B cell (primary cell): ENCODE results near the gene GNG13. TPM values are rescaled to one million over a fixed set of nuclear protein-coding genes. Genes with fewer than 3 reads are reported as not detected.

Source experiments
- ATAC-seq: fragments of 200-7000 bp; cut with Tn5 transposase; one replicate; pipeline ENCODE4 v1.10.0; 2021; ENCODE audit warnings: low read depth, mild to moderate bottlenecking, moderate number of reproducible peaks, moderate library complexity
- CTCF ChIA-PET: fragments of 350-600 bp; sonication (Branson Sonifier 250); formaldehyde crosslinking; loops from one replicate; lab custom pipeline; 2021; ENCODE audit warnings: antibody characterized with exemption, inconsistent platforms; lab: Charles Lee
- POLR2A ChIA-PET: fragments of 350-600 bp; sonication (Branson Sonifier 250); formaldehyde crosslinking; loops from one replicate; lab custom pipeline; 2021; ENCODE audit warnings: antibody characterized with exemption; lab: Charles Lee
- DNase-seq: peaks from one replicate; pipeline ENCODE4 v3.0.0; 2013
- H2AFZ ChIP-seq: 2 replicates; pipeline ENCODE4 v1.6.1; 2012; ENCODE audit warnings: mild to moderate bottlenecking, low read depth, low read length; ENCODE audit not compliant: insufficient read depth, poor library complexity, severe bottlenecking
- H3K27ac ChIP-seq, 2 donors: 1 replicate in 1 of 2; 2 replicates in 1 of 2; pipeline ENCODE4 v1.5.1; 2012 to 2013; ENCODE audit warnings: low read length in 2 of 2, mild to moderate bottlenecking in 2 of 2, moderate library complexity in 1 of 2
- H3K27me3 ChIP-seq, 4 experiments: fragments of 200-600 bp in 1 of 4; sonication (generic) in 1 of 4; replicated peaks in 1 of 4; 1 replicate in 2 of 4; 2 replicates in 2 of 4; pipeline versions ENCODE4 v1.6.1 to v1.7.0; 2013 to 2016; ENCODE audit warnings: low read length in 3 of 4, mild to moderate bottlenecking in 2 of 4, mixed read lengths in 1 of 4, moderate library complexity in 1 of 4; ENCODE audit not compliant: insufficient read depth in 4 of 4, control insufficient read depth in 3 of 4; ENCODE audit errors: control extremely low read depth in 1 of 4
- H3K36me3 ChIP-seq, 2 experiments: replicated peaks in 1 of 2; 1 replicate in 1 of 2; 2 replicates in 1 of 2; pipeline versions ENCODE4 v1.6.1 to v1.7.1; 2013; ENCODE audit warnings: low read length in 1 of 2; ENCODE audit not compliant: insufficient read depth in 2 of 2, control insufficient read depth in 1 of 2; ENCODE audit errors: control extremely low read depth in 1 of 2, extremely low read depth in 1 of 2
- H3K4me1 ChIP-seq, 2 donors: fragments of 200-600 bp in 1 of 2; sonication (generic) in 1 of 2; 1 replicate in 1 of 2; 2 replicates in 1 of 2; pipeline versions ENCODE4 v1.5.1 to v1.6.1; 2013 to 2017; ENCODE audit warnings: low read length in 2 of 2; ENCODE audit not compliant: control insufficient read depth in 2 of 2, insufficient read depth in 2 of 2
- H3K4me2 ChIP-seq: replicated peaks from 2 replicates; pipeline ENCODE3; 2012; ENCODE audit warnings: mild to moderate bottlenecking, low read depth, low read length; ENCODE audit not compliant: poor library complexity, severe bottlenecking
- H3K4me3 ChIP-seq, 5 experiments: fragments of 200-600 bp in 1 of 5; sonication (generic) in 1 of 5; 1 replicate in 3 of 5; 2 replicates in 2 of 5; pipeline versions ENCODE4 v1.5.1 to v1.7.0; 2011 to 2016; ENCODE audit warnings: low read length in 4 of 5, mild to moderate bottlenecking in 4 of 5, low read depth in 2 of 5, control low read depth in 1 of 5, moderate library complexity in 1 of 5; ENCODE audit not compliant: insufficient read depth in 1 of 5; ENCODE audit errors: control extremely low read depth in 1 of 5, extremely low read depth in 1 of 5
- H3K79me2 ChIP-seq: fragments of 200-600 bp; sonication (generic); one replicate; pipeline ENCODE4 v1.6.0; 2016; ENCODE audit warnings: low read length; ENCODE audit not compliant: control insufficient read depth, insufficient read depth
- H3K9ac ChIP-seq: fragments of 200-600 bp; sonication (generic); 2 replicates; pipeline ENCODE4 v1.6.1; 2017; ENCODE audit warnings: mild to moderate bottlenecking, low read length, moderate library complexity
- H3K9me3 ChIP-seq, 3 donors: one replicate each; pipeline versions ENCODE4 v1.6.1 to v1.7.1; 2013; ENCODE audit warnings: low read length in 2 of 3; ENCODE audit not compliant: control insufficient read depth in 2 of 3, insufficient read depth in 1 of 3; ENCODE audit errors: control extremely low read depth in 1 of 3
- H4K20me1 ChIP-seq: 2 replicates; pipeline ENCODE4 v1.6.0; 2012; ENCODE audit warnings: mild to moderate bottlenecking, low read length; ENCODE audit not compliant: insufficient read depth, control insufficient read depth, poor library complexity, severe bottlenecking
- H3K27ac Mint-ChIP-seq: one replicate; pipeline ENCODE4 v1.8.0; 2021; ENCODE audit warnings: mixed read lengths
- H3K27me3 Mint-ChIP-seq: one replicate; pipeline ENCODE4 v1.8.0; 2021; ENCODE audit warnings: mixed read lengths
- H3K4me1 Mint-ChIP-seq: one replicate; pipeline ENCODE4 v1.8.0; 2021; ENCODE audit warnings: mixed read lengths
- H3K4me3 Mint-ChIP-seq: one replicate; pipeline ENCODE4 v1.8.0; 2021; ENCODE audit warnings: mixed read lengths
- H3K9me3 Mint-ChIP-seq: one replicate; pipeline ENCODE4 v1.8.0; 2022; ENCODE audit warnings: mixed read lengths; ENCODE audit not compliant: insufficient read depth
- EZH2 ChIP-seq: IDR thresholded peaks from 2 replicates; pipeline ENCODE4 v1.6.1; 2012; ENCODE audit warnings: borderline replicate concordance, low read depth, mild to moderate bottlenecking, moderate library complexity, low read length; ENCODE audit not compliant: insufficient read depth, poor library complexity, severe bottlenecking
- WGBS: methylation state at CpG from one replicate; pipeline ENCODE4 v1.1.5; 2013; ENCODE audit warnings: missing lambda C conversion rate; ENCODE audit not compliant: insufficient coverage; 5-methylcytosine and 5-hydroxymethylcytosine counted together
- intact Hi-C: fragments of 100-400 bp; cut with micrococcal nuclease; formaldehyde crosslinking; loops from one replicate; pipeline ENCODE4 v1.10.0; 2022
- polyA plus RNA-seq: library from polyadenylated mRNA; depleted of rRNA; stranded (reverse); fragments of >200 nt; gene quantifications from 2 replicates; pipeline ENCODE4 v1.2.3, GENCODE V29; 2012
- total RNA-seq, 2 donors: library from RNA; stranded (reverse); fragments of 120-200 nt in 1 of 2; gene quantifications; 1 replicate in 1 of 2; 2 replicates in 1 of 2; pipeline versions ENCODE4 v1.2.3 to v1.2.4, GENCODE V29; 2013 to 2022
- TF ChIP-seq, protein P1 (sequence below): fragments of 200-600 bp; IDR thresholded peaks from one replicate; pipeline ENCODE4 v1.8.0; 2022; ENCODE audit warnings: antibody characterized with exemption, mild to moderate bottlenecking

Gene GNG13
- total and polyA plus RNA-seq, 2 donors (not counting 1 experiment from before 2014, with no cell fraction given) = not detected

DNA sequence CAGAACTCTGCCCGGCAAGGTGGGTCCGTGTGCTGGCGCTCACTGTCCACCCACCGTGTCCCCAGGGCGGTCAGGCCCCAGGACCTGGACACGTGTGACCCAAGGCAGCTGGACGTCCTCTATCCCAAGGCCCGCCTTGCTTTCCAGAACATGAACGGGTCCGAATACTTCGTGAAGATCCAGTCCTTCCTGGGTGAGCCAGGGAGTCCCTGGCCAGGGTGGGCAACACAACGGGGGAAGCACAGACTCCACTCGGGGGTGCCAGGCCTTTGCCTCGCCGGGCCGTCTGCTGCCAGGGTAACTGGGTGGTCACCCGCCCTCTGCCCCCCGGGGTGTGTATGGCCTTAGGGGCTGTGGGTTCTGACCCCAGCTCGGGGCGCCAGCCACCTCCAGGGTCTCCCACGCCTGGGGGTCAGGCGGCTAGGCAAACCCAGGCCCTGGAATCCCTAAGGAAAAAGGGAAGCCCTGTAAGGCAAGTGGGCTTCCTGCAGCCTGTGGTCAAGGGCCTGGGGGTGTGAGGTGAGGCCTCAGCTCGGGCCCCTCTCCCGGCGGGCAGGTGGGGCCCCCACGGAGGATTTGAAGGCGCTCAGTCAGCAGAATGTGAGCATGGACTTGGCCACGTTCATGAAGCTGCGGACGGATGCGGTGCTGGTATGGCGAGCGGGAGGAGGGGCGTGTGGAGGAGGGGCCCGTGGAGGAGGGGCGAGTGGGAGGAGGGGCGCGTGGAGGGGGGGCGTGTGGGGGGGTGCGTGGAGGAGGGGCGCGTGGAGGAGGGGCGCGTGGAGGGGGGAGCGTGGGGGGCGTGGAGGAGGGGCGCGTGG, 33.5 kb downstream of the GNG13 start:
- TF ChIP-seq EZH2 = no peak
- TF ChIP-seq, protein P1, sequence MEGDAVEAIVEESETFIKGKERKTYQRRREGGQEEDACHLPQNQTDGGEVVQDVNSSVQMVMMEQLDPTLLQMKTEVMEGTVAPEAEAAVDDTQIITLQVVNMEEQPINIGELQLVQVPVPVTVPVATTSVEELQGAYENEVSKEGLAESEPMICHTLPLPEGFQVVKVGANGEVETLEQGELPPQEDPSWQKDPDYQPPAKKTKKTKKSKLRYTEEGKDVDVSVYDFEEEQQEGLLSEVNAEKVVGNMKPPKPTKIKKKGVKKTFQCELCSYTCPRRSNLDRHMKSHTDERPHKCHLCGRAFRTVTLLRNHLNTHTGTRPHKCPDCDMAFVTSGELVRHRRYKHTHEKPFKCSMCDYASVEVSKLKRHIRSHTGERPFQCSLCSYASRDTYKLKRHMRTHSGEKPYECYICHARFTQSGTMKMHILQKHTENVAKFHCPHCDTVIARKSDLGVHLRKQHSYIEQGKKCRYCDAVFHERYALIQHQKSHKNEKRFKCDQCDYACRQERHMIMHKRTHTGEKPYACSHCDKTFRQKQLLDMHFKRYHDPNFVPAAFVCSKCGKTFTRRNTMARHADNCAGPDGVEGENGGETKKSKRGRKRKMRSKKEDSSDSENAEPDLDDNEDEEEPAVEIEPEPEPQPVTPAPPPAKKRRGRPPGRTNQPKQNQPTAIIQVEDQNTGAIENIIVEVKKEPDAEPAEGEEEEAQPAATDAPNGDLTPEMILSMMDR = no peak
- no peaks in the 10 kb centered on the region for H4K20me1 ChIP-seq
- no peak for ATAC-seq
- Mint-ChIP-seq H3K4me3 (no peak overlapping the region), H3K27ac (no peak overlapping the region), H3K27me3 (no peaks in the 10 kb centered on the region), H3K4me1 (no peaks in the 10 kb centered on the region), H3K9me3 (no peaks in the 10 kb centered on the region)
- CTCF ChIA-PET = no interaction called here
- 79% methylated on average over 28 of the region's 48 CpGs for WGBS
- H3K9ac ChIP-seq = no peak overlapping the region
- no peak overlapping the region for H3K4me3 ChIP-seq
- no peak overlapping the region for H3K4me2 ChIP-seq
- H2AFZ ChIP-seq = no peak overlapping the region
- POLR2A ChIA-PET = no interaction called here
- no peaks in the 10 kb centered on the region for H3K36me3 ChIP-seq
- no peak for DNase-seq
- H3K4me1 ChIP-seq = peaks cover 0 to 3% of the 10 kb centered on the region in 2 donors
- H3K27me3 ChIP-seq = peaks cover 0 to 10% (median 0%) of the 10 kb centered on the region in 4 experiments
- H3K27ac ChIP-seq = no peak overlapping the region
- H3K79me2 ChIP-seq = no peaks in the 10 kb centered on the region
- H3K9me3 ChIP-seq = no peaks in the 10 kb centered on the region
- intact Hi-C loops = no loop called here

DNA sequence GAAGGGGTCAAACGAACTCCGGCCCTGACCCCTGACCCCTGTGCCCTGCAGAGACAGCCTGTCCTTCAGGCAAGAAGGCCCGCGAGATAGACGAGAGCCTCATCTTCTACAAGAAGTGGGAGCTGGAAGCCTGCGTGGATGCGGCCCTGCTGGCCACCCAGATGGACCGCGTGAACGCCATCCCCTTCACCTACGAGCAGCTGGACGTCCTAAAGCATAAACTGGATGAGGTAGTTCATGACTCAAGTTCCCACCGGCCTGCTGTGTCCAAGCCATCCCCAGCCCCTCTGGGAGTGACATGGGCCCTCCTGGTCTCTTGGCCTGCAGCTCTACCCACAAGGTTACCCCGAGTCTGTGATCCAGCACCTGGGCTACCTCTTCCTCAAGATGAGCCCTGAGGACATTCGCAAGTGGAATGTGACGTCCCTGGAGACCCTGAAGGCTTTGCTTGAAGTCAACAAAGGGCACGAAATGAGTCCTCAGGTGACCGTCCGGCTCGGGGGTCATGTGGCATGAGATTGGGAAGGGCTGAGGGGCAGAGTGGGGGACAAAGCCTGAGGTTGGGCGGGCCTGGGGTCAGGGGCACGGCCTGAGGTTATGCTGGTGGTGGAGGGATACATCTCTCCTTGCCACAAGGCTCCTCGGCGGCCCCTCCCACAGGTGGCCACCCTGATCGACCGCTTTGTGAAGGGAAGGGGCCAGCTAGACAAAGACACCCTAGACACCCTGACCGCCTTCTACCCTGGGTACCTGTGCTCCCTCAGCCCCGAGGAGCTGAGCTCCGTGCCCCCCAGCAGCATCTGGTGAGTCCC, 34.3 kb downstream of the GNG13 start:
- no peaks in the 10 kb centered on the region for H3K4me1 Mint-ChIP-seq
- ChIA-PET CTCF (no interaction called here), POLR2A (no interaction called here)
- no peak for ATAC-seq
- no peak overlapping the region for H3K4me3 Mint-ChIP-seq
- H3K27ac Mint-ChIP-seq = no peak overlapping the region
- no peaks in the 10 kb centered on the region for H3K9me3 Mint-ChIP-seq
- TF ChIP-seq EZH2 = no peak
- TF ChIP-seq, protein P1 = no peak
- H3K79me2 ChIP-seq = no peaks in the 10 kb centered on the region
- H3K27ac ChIP-seq = no peak overlapping the region
- intact Hi-C loops = no loop called here
- H4K20me1 ChIP-seq = no peaks in the 10 kb centered on the region
- H3K27me3 ChIP-seq = peaks cover 0 to 10% (median 0%) of the 10 kb centered on the region in 4 experiments
- no peak overlapping the region for H3K9ac ChIP-seq
- no peak overlapping the region for H2AFZ ChIP-seq
- H3K4me3 ChIP-seq = no peak overlapping the region
- no peaks in the 10 kb centered on the region for H3K27me3 Mint-ChIP-seq
- peaks cover 0 to 3% of the 10 kb centered on the region in 2 donors for H3K4me1 ChIP-seq
- no peak overlapping the region for H3K4me2 ChIP-seq
- no peaks in the 10 kb centered on the region for H3K9me3 ChIP-seq
- no peaks in the 10 kb centered on the region for H3K36me3 ChIP-seq
- DNase-seq = no peak
- 93% methylated on average over 21 of the region's 29 CpGs for WGBS
